Measurements from ENCODE around the gene TMEM132E. TPM values are rescaled to one million over a fixed set of nuclear protein-coding genes. Genes with fewer than 3 reads are reported as not detected.

The TMEM132E gene
- total RNA-seq, 1 donor from 2014 or later = not detected

GRCh38 chr17:34650051-34650750 lies 70.8 kb downstream of the TMEM132E start:
- TF ChIP-seq, protein P1, sequence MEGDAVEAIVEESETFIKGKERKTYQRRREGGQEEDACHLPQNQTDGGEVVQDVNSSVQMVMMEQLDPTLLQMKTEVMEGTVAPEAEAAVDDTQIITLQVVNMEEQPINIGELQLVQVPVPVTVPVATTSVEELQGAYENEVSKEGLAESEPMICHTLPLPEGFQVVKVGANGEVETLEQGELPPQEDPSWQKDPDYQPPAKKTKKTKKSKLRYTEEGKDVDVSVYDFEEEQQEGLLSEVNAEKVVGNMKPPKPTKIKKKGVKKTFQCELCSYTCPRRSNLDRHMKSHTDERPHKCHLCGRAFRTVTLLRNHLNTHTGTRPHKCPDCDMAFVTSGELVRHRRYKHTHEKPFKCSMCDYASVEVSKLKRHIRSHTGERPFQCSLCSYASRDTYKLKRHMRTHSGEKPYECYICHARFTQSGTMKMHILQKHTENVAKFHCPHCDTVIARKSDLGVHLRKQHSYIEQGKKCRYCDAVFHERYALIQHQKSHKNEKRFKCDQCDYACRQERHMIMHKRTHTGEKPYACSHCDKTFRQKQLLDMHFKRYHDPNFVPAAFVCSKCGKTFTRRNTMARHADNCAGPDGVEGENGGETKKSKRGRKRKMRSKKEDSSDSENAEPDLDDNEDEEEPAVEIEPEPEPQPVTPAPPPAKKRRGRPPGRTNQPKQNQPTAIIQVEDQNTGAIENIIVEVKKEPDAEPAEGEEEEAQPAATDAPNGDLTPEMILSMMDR (IDR thresholded peaks at IDR 0.05) = no peak
- H3K4me1 Mint-ChIP-seq (ENCODE audit: unreplicated experiment) = no peaks in the 10 kb centered on the region
- no peaks in the 10 kb centered on the region for H3K36me3 Mint-ChIP-seq (ENCODE audit: unreplicated experiment)
- H3K4me3 Mint-ChIP-seq (ENCODE audit: unreplicated experiment) = no peak overlapping the region
- no peak overlapping the region for H3K27ac Mint-ChIP-seq (ENCODE audit: unreplicated experiment)
- no peaks in the 10 kb centered on the region for H3K27me3 Mint-ChIP-seq (ENCODE audit: unreplicated experiment)
- no peak for DNase-seq (ENCODE audit: extremely low spot score, unreplicated experiment)
- H3K9me3 Mint-ChIP-seq (ENCODE audit: unreplicated experiment) = no peaks in the 10 kb centered on the region

DNA sequence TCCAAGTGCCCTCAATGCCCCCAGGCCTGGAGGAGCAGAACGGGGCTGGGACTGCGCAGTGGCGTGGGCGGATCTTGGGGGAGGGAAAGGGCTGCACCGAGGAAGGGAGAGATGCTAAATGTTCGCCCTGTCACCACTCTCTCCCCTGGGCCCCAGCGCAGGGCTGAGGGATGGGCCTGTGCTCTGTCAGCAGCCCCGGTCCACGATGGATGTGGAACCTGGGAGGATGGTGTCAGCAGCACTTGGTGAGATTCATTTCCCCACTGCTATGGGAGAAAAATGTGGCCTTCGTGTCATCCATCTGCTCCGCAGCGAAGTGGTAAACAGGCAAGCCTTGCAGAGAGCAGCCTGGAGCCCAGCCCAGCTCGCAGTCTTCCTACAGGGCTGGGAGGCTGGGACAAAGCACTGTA lies 72.0 kb downstream of the TMEM132E start:
- Mint-ChIP-seq H3K36me3 (ENCODE audit: unreplicated experiment) (no peaks in the 10 kb centered on the region), H3K27ac (ENCODE audit: unreplicated experiment) (no peak overlapping the region), H3K4me3 (ENCODE audit: unreplicated experiment) (no peak overlapping the region), H3K4me1 (ENCODE audit: unreplicated experiment) (no peaks in the 10 kb centered on the region), H3K9me3 (ENCODE audit: unreplicated experiment) (no peaks in the 10 kb centered on the region), H3K27me3 (ENCODE audit: unreplicated experiment) (no peaks in the 10 kb centered on the region)
- TF ChIP-seq, protein P1 (IDR thresholded peaks at IDR 0.05) = no peak
- no peak for DNase-seq (ENCODE audit: extremely low spot score, unreplicated experiment)

DNA sequence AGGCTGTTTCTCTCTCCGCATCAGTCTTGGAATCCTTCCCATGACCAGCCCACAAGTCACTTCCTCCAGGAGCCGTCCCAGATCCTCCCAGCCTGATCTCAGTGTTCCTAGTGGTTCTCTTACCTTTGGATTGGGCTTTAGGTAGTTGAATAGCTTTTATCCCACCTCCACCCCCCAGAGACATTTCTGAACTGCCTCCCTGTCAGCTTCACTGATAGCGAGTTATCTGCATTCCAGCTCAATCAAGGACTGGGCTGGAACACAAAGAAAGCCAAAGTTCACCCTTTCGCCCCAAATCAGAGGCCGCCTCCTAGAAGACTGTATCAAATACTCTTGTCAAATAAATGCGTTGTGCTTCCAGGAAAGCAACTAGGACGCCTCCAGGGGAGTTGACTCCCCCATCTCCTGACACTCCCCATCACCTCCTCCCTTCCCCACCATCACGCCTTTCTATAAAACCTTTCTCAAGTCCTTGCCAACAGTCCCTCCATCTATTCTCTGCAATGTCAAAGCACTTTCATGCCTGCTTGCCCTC lies 72.7 kb downstream of the TMEM132E start:
- Mint-ChIP-seq H3K4me1 (ENCODE audit: unreplicated experiment) (no peaks in the 10 kb centered on the region), H3K27ac (ENCODE audit: unreplicated experiment) (no peak overlapping the region), H3K9me3 (ENCODE audit: unreplicated experiment) (no peaks in the 10 kb centered on the region), H3K4me3 (ENCODE audit: unreplicated experiment) (no peak overlapping the region), H3K36me3 (ENCODE audit: unreplicated experiment) (no peaks in the 10 kb centered on the region), H3K27me3 (ENCODE audit: unreplicated experiment) (no peaks in the 10 kb centered on the region)
- TF ChIP-seq, protein P1 (IDR thresholded peaks at IDR 0.05) = no peak
- no peak for DNase-seq (ENCODE audit: extremely low spot score, unreplicated experiment)

DNA sequence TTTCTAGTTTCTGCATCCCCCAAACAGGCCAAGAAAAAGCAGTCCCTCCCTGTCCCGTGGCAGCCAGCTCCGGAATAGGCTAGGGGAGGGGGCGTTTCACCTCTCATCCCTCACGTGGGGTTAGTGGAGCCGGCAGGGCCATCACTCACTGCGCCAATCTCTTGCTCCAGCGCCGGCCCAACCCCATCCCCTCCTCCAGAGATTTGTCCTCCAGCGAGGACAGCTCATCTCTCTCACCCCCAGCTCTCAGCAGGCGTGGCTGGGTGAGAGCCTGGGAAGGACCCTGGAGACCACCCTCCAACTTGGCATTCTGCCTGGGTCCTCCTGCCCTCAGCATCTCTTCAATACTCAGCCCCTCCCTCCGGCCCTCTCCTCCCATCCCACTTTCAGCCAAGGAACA lies 74.1 kb downstream of the TMEM132E start:
- Mint-ChIP-seq H3K27me3 (ENCODE audit: unreplicated experiment) (no peaks in the 10 kb centered on the region), H3K4me1 (ENCODE audit: unreplicated experiment) (no peaks in the 10 kb centered on the region), H3K36me3 (ENCODE audit: unreplicated experiment) (no peaks in the 10 kb centered on the region), H3K9me3 (ENCODE audit: unreplicated experiment) (no peaks in the 10 kb centered on the region), H3K4me3 (ENCODE audit: unreplicated experiment) (no peak overlapping the region), H3K27ac (ENCODE audit: unreplicated experiment) (no peak overlapping the region)
- TF ChIP-seq, protein P1 (IDR thresholded peaks at IDR 0.05) = no peak
- no peak for DNase-seq (ENCODE audit: extremely low spot score, unreplicated experiment)

GRCh38 chr17:34654276-34654880 lies 75.0 kb downstream of the TMEM132E start:
- Mint-ChIP-seq H3K27me3 (ENCODE audit: unreplicated experiment) (no peaks in the 10 kb centered on the region), H3K9me3 (ENCODE audit: unreplicated experiment) (no peaks in the 10 kb centered on the region)

More at GRCh38 chr17:34654276-34654880, 75.0 kb downstream of the TMEM132E start:
- Mint-ChIP-seq H3K4me3 (ENCODE audit: unreplicated experiment) (no peak overlapping the region), H3K36me3 (ENCODE audit: unreplicated experiment) (no peaks in the 10 kb centered on the region), H3K27ac (ENCODE audit: unreplicated experiment) (no peak overlapping the region), H3K4me1 (ENCODE audit: unreplicated experiment) (no peaks in the 10 kb centered on the region)
- no peak for DNase-seq (ENCODE audit: extremely low spot score, unreplicated experiment)
- TF ChIP-seq, protein P1 (IDR thresholded peaks at IDR 0.05) = no peak
